Endodermal cell (in vitro differentiated cells): ENCODE results near the gene SYNPR. TPM values are rescaled to one million over a fixed set of nuclear protein-coding genes. Genes with fewer than 3 reads are reported as not detected.

Experiments
- DNase-seq: peaks from one replicate; pipeline ENCODE4 v3.0.0-alpha.2; 2017
- H3K27ac ChIP-seq: 2 replicates; pipeline ENCODE4 v1.5.1; 2013; ENCODE audit warnings: mild to moderate bottlenecking, low read depth, low read length, moderate library complexity
- H3K27me3 ChIP-seq: 2 replicates; pipeline ENCODE4 v1.6.1; 2013; ENCODE audit warnings: mild to moderate bottlenecking, low read length, moderate library complexity; ENCODE audit not compliant: insufficient read depth, control insufficient read depth, poor library complexity, severe bottlenecking
- H3K36me3 ChIP-seq: 2 replicates; pipeline ENCODE4 v1.7.0; 2013; ENCODE audit warnings: mild to moderate bottlenecking, low read length, moderate library complexity; ENCODE audit not compliant: control insufficient read depth, insufficient read depth
- H3K4me1 ChIP-seq: one replicate; pipeline ENCODE4 v1.7.0; 2013; ENCODE audit warnings: low read length; ENCODE audit not compliant: control insufficient read depth, insufficient read depth
- H3K4me3 ChIP-seq: 2 replicates; pipeline ENCODE4 v1.5.1; 2013; ENCODE audit warnings: mild to moderate bottlenecking, low read length, moderate library complexity
- H3K9ac ChIP-seq: 2 replicates; pipeline ENCODE4 v1.6.1; 2013; ENCODE audit warnings: mild to moderate bottlenecking, low read length, moderate library complexity; ENCODE audit not compliant: poor library complexity, severe bottlenecking; ENCODE audit errors: extremely low read depth
- H3K9me3 ChIP-seq: 2 replicates; pipeline ENCODE4 v1.6.1; 2013; ENCODE audit warnings: mild to moderate bottlenecking, low read length, moderate library complexity; ENCODE audit not compliant: control insufficient read depth
- H3K27ac Mint-ChIP-seq: 2 replicates; pipeline ENCODE4 v1.8.0; 2020; ENCODE audit warnings: mixed read lengths
- H3K27me3 Mint-ChIP-seq: 2 replicates; pipeline ENCODE4 v1.8.0; 2021; ENCODE audit warnings: mild to moderate bottlenecking, mixed read lengths; ENCODE audit not compliant: insufficient read depth
- H3K36me3 Mint-ChIP-seq: 2 replicates; pipeline ENCODE4 v1.8.0; 2020; ENCODE audit warnings: low read depth, mixed read lengths
- H3K4me1 Mint-ChIP-seq: 2 replicates; pipeline ENCODE4 v1.8.0; 2020; ENCODE audit warnings: mixed read lengths
- H3K4me3 Mint-ChIP-seq: 2 replicates; pipeline ENCODE4 v1.8.0; 2020; ENCODE audit warnings: mild to moderate bottlenecking, moderate library complexity, mixed read lengths
- H3K9me3 Mint-ChIP-seq: 2 replicates; pipeline ENCODE4 v1.8.0; 2020; ENCODE audit warnings: mild to moderate bottlenecking, mixed read lengths
- WGBS, 2 experiments: methylation state at CpG; one replicate each; pipeline versions ENCODE4 v1.1.5 to v1.1.7; 2013; ENCODE audit warnings: missing lambda C conversion rate in 2 of 2, mixed read lengths in 1 of 2; ENCODE audit not compliant: insufficient coverage in 1 of 2, insufficient read length in 1 of 2; 5-methylcytosine and 5-hydroxymethylcytosine counted together
- total RNA-seq, 2 donors: library from RNA; stranded (reverse); fragmentation: NEBNext Ultra II Directional in 1 of 2; extraction: Animal tissue kit (Norgen Biotek cat#: 25700) in 1 of 2; gene quantifications; 2 replicates in 1 of 2; 3 replicates in 1 of 2; pipeline ENCODE4 v1.2.1, GENCODE V29; 2021
- TF ChIP-seq, protein P1 (sequence below): fragments of 200-600 bp; sonication (generic); conservative IDR thresholded peaks from 2 replicates; pipeline ENCODE4 v1.5.0; 2021; ENCODE audit warnings: antibody characterized with exemption, mild to moderate bottlenecking

SYNPR gene
- total RNA-seq, 2 donors from 2014 or later = not detected

GRCh38 chr3:63479661-63480035, 201.5 kb downstream of the SYNPR start:
- WGBS, 2 experiments = 93 to 95% methylated on average over 2 of the region's 2 CpGs
- Mint-ChIP-seq H3K27me3 (peaks cover 31% of the 10 kb centered on the region), H3K4me1 (no peaks in the 10 kb centered on the region)

DNA sequence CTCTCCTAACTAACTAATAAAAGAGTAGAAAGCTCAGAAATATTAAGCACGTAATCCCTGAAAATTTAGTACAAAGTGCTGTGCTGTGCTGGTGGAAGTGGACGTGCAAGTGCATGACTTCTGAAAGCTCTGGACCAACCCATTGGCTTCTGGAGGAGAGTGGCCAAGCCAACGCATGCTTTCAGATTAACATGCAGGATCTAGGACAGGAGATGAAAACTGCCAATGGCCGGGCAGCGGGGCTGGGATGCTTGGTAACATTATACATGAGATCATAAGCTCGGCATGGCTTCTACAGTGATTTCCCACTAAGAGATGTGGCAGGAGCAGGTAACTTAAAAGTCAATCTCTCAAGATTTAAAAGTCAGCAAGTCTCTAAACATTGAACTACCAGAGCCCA, 203.5 kb downstream of the SYNPR start:
- Histone ChIP-seq H3K4me3 (no peak overlapping the region), H3K9me3 (peaks cover 15% of the 10 kb centered on the region), H3K27me3 (peaks cover 2% of the 10 kb centered on the region), H3K9ac (no peak overlapping the region), H3K4me1 (no peaks in the 10 kb centered on the region), H3K36me3 (no peaks in the 10 kb centered on the region), H3K27ac (no peak overlapping the region)
- TF ChIP-seq, protein P1, sequence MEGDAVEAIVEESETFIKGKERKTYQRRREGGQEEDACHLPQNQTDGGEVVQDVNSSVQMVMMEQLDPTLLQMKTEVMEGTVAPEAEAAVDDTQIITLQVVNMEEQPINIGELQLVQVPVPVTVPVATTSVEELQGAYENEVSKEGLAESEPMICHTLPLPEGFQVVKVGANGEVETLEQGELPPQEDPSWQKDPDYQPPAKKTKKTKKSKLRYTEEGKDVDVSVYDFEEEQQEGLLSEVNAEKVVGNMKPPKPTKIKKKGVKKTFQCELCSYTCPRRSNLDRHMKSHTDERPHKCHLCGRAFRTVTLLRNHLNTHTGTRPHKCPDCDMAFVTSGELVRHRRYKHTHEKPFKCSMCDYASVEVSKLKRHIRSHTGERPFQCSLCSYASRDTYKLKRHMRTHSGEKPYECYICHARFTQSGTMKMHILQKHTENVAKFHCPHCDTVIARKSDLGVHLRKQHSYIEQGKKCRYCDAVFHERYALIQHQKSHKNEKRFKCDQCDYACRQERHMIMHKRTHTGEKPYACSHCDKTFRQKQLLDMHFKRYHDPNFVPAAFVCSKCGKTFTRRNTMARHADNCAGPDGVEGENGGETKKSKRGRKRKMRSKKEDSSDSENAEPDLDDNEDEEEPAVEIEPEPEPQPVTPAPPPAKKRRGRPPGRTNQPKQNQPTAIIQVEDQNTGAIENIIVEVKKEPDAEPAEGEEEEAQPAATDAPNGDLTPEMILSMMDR = no peak
- Mint-ChIP-seq H3K4me1 (no peaks in the 10 kb centered on the region), H3K36me3 (no peaks in the 10 kb centered on the region), H3K4me3 (no peak overlapping the region), H3K9me3 (peaks cover 5% of the 10 kb centered on the region), H3K27ac (no peak overlapping the region), H3K27me3 (peaks cover 17% of the 10 kb centered on the region)
- WGBS, 2 experiments = 78 to 83% methylated on average over 6 of the region's 6 CpGs
- DNase-seq = no peak

More at GRCh38 chr3:63479661-63480035, 201.5 kb downstream of the SYNPR start:
- Histone ChIP-seq H3K4me1 (no peaks in the 10 kb centered on the region), H3K27me3 (peaks cover 22% of the 10 kb centered on the region), H3K9me3 (peaks cover 15% of the 10 kb centered on the region), H3K36me3 (no peaks in the 10 kb centered on the region), H3K27ac (no peak overlapping the region), H3K4me3 (no peak overlapping the region), H3K9ac (no peak overlapping the region)
- DNase-seq = no peak
- no peaks in the 10 kb centered on the region for H3K36me3 Mint-ChIP-seq
- no peak overlapping the region for H3K4me3 Mint-ChIP-seq
- no peak overlapping the region for H3K27ac Mint-ChIP-seq
- H3K9me3 Mint-ChIP-seq = peaks cover 5% of the 10 kb centered on the region
- TF ChIP-seq, protein P1 = no peak

- Histone ChIP-seq H3K9ac (no peak overlapping the region), H3K9me3 (peaks cover 11% of the 10 kb centered on the region), H3K4me3 (no peak overlapping the region), H3K27me3 (no peaks in the 10 kb centered on the region), H3K36me3 (no peaks in the 10 kb centered on the region), H3K27ac (no peak overlapping the region), H3K4me1 (no peaks in the 10 kb centered on the region)
- WGBS, 2 experiments = 86 to 89% methylated on average over 1 to 2 of the region's 2 CpGs
- DNase-seq = no peak
- H3K4me3 Mint-ChIP-seq = no peak overlapping the region
- TF ChIP-seq, protein P1 = no peak
- H3K27ac Mint-ChIP-seq = no peak overlapping the region
- no peaks in the 10 kb centered on the region for H3K4me1 Mint-ChIP-seq
- no peaks in the 10 kb centered on the region for H3K36me3 Mint-ChIP-seq
- peaks cover 5% of the 10 kb centered on the region for H3K9me3 Mint-ChIP-seq
- peaks cover 11% of the 10 kb centered on the region for H3K27me3 Mint-ChIP-seq
Observed at GRCh38 chr3:63482341-63482740, 204.2 kb downstream of the SYNPR start.
